HG03457 (cell line): Measurements from ENCODE around the gene AQP12A.
"Not testable (repeated sequence)": the region's sequence is repeated elsewhere in the genome, so short reads cannot be mapped to it uniquely, and the experiment has no call there.

Experiments
- ATAC-seq: cut with Tn5 transposase; IDR thresholded peaks from one replicate; pipeline ENCODE4 v1.9.1; 2021; ENCODE audit warnings: moderate number of reproducible peaks; ENCODE audit not compliant: unreplicated experiment

The AQP12A gene, protein sequence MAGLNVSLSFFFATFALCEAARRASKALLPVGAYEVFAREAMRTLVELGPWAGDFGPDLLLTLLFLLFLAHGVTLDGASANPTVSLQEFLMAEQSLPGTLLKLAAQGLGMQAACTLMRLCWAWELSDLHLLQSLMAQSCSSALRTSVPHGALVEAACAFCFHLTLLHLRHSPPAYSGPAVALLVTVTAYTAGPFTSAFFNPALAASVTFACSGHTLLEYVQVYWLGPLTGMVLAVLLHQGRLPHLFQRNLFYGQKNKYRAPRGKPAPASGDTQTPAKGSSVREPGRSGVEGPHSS

DNA sequence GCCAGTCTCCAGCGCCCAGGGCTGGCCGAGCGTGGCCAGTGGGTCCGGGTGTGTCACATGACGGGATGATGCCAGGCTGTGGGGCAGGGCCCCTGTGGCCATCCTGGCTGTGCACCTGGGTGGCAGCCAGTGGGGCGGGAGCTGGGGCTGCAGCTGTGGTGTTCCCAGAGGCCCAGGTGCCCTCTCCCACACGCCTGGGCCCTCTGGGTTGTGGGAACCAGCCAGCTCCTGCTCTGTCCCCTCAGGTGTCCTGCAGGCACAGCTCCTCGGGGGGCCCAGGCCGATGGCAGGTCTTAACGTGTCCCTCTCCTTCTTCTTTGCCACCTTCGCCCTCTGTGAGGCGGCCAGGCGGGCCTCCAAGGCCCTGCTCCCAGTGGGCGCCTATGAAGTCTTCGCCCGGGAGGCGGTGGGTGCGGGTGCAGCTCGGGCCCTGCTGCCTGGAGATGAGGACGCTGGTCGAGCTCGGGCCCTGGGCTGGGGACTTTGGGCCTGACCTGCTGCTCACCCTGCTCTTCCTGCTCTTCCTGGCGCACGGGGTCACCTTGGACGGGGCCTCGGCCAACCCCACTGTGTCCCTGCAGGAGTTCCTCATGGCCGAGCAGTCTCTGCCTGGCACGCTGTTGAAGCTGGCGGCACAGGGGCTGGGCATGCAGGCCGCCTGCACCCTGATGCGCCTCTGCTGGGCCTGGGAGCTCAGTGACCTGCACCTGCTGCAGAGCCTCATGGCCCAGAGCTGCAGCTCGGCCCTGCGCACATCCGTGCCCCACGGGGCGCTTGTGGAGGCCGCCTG is at the start of gene AQP12A:
Gene AQP12A, plus strand, starts transcription at position 236 of the 790 bp plus-strand sequence. Its CDS starts 48 bp downstream, at position 284.
- ATAC-seq = not testable (repeated sequence)

DNA sequence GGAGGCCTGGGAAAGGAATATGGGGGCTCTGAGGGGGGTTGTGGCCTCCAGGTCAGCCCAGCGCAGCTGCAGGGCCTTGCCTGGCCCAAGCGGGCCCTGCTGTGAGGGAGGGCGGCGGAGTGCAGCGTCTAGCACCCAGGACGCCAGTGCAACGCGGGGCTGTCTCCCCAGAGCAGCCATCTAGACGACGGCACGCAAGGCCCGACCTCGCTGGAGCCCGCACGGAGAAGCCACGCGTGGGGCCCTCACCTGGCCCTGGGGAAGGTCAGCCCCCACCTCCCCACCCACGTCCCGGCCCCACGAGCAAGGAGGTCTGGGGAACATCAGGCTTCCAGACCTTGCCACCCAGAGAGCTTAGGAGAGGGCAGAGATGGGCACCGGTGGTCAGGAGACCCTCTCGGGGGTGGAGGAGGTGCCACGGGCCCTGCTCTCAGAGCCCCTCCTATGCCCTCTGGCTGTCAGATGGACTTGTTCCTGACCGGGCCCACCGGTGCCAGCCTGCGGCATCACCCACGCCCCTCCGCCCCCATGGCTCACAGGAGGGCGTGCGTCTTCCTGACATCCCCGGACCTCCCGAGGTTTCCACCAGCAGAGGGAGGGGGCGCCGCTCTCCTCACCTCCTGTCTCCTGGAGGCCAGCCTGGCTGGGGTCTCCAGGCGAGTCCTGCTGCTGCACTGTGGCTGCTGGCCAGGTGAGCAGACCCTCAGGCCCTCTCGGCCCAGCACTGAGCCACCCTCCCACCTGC is 49.4 kb upstream of the AQP12A start:
- ATAC-seq = no peak

DNA sequence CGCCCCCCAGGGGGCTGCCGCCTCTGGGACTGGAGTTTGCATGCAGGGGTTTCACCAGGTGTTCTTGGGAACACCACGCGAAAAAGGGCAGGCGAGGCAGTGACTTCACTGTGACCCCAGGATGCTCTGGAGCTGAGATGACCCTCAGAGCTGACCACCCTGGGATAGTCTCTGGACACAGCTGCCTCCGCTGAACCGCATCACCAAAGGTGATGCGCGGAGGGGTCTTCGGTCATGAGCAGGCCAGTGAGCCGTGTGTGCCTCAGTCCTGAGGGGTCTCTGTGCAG is 48.9 kb upstream of the AQP12A start:
- ATAC-seq = no peak

DNA sequence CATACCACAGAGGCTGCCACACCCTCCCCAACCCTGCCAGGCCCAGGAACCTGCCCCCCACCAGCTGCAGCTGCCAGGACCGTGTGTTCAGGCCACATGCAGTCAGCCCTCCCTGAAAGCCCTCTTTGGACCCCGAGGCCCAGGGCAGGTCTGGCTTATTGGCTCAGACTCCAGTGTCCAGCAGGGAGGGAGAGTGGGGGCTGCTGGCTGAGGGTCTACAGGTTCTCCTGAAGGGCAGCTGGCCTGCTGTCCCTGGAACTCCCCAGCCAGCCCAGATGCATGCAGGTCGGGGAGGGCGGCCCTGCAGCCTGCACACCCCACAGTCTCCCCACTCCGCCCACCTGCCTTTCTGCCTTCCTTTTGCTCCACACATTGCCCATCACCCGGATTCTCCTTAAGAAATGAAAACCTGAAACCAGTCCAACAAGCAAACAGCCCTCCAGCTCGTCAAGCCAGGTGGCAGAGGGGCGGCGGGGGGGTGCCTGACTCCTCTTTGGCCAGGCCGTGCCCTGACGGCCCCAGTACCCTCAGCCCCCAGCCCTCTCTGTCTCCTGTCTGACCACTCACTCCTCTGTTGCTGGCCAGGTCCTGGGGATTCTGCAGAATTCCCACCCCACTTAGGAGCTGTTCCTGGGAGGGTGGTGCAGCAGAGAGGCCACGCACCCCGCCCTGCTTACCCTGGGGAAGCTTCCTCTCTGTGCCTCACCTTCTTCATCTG is 48.4 kb upstream of the AQP12A start:
- no peak for ATAC-seq

DNA sequence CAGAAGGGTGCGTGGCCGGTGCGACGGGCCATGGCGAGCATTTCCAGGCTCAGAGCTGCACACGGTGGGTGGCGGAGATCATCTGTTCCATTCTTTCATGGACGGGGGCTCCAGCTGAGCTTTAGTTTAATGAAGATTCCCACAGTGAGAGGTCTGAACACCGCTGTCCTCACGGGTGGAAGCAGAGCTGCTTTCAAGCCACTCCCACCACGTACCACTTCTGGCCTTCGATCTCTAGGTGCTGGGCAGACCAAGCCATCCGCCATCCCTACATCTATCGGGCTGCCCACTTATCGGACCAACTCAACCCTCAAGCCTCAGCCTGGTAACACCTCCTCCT is 47.9 kb upstream of the AQP12A start:
- no peak for ATAC-seq

DNA sequence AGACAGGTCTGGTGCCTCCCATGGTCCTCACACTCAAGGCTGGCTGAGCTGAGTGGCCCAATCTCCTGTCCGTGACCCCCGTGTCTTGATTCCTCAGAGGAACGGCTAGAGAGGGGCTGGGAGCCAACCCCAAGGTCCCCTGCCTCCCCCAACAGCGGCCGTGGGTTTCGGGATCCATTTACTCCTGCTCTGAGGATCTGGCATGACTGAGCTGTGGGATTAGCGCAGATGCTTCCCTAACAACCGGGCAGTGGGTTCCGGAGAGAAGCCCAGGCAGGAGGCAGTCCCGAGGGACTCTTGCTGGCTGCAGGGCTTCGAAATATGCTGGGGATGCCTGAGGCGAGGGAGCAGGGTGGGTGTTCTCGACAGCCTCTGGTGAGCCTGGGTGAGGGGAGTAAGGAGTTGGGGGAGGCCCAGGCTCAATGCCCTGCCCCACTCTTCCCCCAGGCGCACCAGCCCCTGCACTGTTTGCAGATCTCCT is 47.5 kb upstream of the AQP12A start:
- ATAC-seq = no peak

DNA sequence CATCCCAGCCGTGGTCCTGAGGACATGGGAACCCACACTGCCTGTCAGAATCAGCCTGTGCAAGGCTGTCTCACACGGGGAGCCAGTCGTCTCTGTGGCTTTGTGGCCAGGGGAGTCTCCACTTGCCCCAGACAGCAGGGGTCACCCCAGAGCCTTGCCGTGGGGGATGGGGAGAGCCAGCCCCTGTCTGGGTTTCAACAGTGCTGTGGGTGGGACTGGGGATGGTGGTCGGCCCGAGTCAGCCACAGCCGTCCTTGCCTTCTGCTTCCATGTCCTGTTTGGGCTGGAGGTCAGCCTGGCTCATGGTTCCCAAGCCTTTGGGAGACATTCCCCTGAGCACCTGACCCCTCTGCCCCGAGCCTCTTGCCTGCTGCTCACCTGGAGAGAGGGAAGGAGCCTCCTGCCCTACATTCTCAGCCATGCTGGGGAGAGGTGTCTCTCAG is 46.8 kb upstream of the AQP12A start:
- no peak for ATAC-seq

DNA sequence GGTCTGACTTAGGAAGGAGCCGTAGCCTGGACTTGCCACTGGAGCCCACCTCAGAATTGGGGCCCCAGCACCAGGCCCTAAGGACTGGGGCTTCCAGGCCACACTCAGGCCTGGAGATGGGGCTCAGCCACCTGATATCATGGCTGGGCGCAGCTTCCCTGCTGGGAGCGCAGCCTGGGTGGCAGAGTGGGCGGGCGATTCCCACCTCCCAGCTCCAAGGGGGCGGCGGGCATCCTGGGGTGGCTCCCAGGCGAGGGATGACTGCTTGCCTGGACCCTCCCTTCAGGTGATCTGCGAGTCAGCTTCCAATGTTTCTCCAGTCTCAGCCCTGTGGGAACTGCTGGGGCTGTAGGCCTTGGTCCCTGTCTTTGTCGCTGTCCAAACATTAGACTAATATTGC is 46.3 kb upstream of the AQP12A start:
- no peak for ATAC-seq

DNA sequence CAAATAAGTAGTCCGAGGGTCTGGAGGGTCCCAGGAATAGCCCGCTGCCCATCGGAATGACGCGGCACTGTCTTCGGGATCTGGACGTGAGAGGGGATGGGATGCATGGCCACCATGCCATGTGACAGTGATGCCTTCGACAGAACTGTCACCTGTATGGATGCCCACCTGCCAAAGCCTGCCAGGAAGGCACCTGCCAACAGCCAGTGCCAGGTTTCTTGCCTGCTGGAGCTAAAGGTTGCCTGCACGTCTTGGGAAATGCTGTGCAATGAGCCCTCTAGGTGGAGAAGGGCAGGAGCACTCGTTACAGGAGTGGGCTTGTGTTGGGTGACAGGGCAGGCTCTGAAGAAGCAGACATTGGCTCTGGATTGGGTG is 45.9 kb upstream of the AQP12A start:
- ATAC-seq = no peak

DNA sequence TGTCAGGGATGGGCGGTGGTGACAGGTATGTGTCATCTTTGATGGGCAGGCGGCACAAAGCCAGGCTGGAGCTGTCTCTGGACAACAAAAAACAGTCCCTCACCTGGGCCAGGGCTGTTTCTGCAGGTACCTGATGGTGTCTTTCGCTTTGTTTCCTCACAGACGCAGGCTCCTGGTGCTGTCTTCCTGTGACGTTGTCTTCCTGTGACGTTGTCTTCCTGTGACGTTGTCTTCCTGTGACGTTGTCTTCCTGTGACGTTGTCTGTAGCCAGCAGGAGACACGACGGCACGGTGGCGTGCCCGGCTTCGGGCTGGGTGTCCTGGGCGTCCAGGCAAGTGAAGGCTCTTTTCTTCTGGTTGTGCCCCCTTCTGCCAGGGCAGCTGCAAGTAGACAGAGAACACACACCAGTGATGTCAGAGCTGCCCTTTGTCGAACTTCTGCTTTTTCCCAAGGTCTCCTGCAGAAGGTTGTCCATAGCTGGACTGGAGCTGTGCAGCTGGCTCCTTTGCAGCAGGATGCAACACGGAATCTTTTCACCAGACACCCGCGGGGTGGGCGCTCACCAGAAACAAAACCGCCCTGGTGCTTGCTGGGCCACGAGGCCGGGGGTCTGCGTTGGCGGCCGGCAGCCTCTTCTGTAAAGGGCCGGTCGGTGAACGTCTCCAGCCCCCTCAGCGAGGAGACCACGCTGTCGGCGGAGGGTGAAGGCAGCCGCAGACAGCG is 45.3 kb upstream of the AQP12A start:
- no peak for ATAC-seq

DNA sequence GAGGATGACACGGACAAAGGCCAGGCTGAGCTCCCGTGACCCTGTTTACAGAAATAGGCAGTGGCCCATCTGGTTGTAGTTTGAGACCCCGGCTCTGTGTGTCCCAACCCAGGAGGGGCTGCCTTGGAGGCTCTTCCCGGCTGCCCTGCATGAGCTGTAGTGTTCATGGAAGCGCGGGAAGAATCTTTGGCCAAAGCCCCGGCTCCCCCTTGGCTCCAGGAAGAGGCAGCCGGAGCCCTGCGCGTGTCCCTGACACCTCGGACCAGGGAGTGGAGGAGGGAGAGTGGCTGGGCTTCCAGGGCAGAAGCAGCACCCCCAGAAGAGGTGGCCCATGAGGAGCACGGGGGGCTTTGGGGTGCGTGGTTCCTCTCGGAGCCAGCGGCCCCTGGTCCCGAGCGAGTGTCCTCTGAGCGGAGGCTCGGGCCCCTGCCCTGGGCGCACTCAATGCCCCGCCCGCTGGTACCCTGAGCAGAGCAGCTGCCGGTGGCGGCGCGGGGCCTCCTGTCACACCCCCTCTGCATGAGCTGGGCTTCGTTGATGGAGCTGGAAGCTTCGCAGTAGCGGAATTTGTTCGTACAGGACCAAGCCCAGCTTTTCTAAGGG is 44.7 kb upstream of the AQP12A start:
- no peak for ATAC-seq

DNA sequence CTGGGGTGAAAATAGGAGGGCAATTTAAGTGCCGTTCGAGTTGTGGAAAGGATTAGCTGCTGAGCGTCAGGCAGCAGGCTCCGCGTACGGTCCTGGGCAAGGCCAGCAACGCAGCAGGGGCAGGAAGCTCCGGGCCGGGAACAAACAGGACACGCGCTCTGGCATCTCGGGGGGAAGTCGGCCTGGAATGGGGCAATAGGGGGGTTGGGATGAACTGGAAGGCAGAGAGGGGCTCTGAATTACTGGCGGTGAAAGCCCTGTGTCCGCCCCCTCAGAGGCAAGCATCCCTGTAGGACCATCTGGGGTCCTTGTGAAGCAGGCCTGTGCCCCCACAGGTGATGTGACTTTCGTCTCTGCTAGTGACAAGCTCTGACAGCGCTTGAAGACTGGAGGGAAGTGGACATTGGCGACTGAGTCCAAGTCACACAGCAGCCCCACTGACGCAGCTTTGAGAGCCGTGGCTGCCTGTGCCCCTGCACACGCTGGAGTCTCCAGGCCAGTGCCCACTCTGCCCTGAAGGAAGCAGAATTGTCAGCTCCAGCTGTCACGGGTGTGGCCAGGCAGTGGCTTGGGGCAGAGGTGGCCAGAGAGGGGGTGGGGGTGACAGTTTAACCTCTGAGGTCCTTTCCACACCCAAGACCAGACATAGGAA is 44.0 kb upstream of the AQP12A start:
- ATAC-seq = no peak

DNA sequence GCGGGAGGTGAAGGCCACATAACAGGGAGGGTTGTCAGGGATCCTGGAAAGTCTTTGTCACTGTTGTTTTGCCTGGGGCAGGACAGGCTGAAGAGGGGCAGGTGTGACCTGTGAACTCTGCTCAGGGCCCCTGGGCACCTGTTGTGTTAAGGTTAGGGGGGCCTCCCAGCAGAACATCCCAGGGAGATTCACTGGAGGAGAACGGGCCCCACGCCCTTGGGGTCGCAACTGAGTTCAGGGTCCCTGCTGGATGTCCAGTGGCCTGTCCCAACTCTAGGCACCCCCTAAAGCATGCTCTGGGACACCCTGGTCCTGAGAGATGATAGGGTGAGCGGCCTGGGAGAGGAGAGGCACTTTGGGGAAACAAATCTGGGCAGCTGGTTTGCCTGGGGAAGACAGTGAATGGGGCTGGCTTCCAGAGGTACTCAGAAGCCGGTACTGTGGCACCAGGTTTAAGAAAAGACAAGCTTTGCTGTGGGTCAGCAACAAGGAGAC is 43.5 kb upstream of the AQP12A start:
- no peak for ATAC-seq

DNA sequence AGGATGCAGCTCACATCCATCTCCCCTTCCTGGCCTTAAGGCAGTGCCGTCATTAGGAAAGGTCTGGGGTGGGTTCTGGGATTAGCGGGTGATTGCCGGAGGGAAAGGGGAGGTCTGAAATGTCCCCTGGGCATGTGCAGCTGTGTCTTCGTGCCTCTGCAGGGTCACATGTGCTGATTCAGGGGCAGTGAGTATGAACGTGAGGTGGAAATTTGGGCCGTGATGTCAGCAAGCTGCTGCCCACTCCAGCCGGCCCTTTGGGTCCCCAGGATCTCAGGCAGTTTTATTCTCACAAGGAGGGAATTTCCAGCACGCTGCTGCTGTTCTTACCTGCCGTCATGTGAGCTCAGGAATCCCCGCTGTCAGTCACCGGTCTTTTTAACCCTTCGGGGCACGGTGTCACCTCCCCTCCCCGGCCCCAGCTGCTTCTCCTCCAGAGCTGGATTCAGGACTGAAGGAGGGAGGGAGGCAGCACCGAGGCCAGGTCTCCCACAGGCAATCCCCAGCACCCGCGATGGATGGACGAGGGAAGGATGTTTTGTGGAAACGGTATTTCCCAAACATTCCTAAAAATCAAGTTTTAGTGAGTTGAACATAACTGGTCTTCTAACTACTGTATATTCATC is 42.9 kb upstream of the AQP12A start:
- ATAC-seq = no peak

DNA sequence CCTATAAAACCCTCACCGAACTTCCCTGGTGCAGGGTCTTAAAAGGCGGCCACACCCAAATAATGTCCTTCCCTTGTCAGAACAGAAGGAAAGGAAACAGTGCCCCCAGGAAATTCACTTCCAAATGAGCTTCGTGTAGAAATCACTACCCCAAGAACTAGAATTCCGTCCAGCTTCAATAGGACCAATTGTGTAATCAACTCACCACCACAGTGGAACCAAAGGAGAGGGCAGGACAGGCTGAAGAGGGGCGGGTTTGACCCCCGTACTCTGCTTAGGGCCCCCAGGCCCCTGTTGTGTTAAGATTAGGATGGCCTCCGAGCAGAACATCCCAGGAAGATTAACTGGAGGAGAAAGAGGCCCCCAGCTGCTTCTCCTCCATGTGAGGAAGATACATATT is 42.3 kb upstream of the AQP12A start:
- ATAC-seq = no peak

DNA sequence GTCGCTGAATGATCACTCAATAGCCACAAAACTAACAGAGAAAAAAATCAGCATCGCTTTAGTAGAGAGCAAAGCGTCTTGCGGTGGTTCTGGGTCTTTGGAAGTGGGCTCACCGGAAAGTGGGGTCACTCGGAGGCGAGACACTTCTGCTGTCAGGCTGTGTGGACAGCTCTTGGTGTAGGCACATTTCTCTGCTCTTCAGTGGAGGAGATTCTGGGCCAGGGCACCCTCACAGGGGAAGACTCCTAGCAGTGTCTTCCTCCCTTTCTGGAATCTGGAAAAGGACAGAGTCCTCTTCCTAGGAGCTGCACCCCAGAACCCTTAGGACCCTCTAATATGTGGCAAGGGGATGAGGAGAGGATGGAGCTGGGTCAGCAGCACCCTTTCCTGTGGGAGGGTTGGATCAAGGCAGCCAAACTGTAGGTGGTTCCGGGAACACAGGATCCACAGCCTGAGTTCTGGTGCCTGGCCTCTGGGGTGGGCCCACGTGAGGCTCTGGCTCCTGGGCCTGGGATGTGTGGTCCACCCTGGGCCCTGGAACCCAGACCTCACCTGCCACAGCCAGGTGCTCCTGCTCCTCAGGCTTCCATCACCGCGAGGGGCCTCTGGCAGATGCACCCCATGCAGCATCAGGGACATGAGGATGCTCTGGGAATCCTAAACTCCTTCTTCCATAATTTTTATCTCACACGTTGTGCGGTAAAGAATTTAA is 41.3 kb upstream of the AQP12A start:
- ATAC-seq = no peak

DNA sequence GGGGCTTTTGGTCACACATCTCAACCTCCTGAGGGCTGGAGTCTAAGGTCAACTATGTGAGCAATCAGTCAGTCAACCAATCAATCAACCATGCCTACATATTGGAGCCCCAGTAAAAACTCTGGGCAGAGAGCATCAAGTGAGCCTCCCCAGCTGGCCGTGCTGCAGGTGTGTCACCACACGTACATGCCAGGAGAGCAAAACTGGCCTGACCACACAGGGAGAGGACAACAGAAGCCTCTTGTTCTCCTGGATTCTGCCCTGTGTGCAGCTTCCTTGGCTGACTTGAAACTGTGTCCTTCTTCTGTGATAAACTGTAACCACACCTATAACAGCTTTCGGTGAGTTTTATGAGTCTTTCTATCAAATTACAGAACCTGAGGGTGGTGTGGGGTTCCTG is 40.5 kb upstream of the AQP12A start:
- ATAC-seq = no peak
